SK-N-SH treated with all-trans-retinoic acid at 6 μM for 48 hours (cell line): ENCODE data around the gene MAPK1IP1L.

Experiments
- ATAC-seq: fragments of 200-7000 bp; cut with Tn5 transposase; 3 replicates; pipeline ENCODE4 v1.9.1; 2020; ENCODE audit warnings: mild to moderate bottlenecking, moderate library complexity
- ARNTL ChIP-seq: fragments of 450-650 bp; formaldehyde crosslinking; IDR thresholded peaks from 2 replicates; pipeline ENCODE4 v1.5.0; 2020; ENCODE audit warnings: low read depth, mild to moderate bottlenecking, moderate library complexity, borderline replicate concordance
- BACH2 ChIP-seq: fragments of 250-450 bp; sonication (Bioruptor Pico); IDR thresholded peaks from 2 replicates; pipeline ENCODE4 v1.9.0; 2021; ENCODE audit warnings: mild to moderate bottlenecking, borderline replicate concordance
- CREB5 ChIP-seq: fragments of 250-450 bp; sonication (Bioruptor Pico); IDR thresholded peaks from 2 replicates; pipeline ENCODE4 v1.5.1; 2020; ENCODE audit warnings: low read depth, mild to moderate bottlenecking, moderate library complexity
- CSDC2 ChIP-seq: fragments of 250-450 bp; sonication (Bioruptor Pico); IDR thresholded peaks from 2 replicates; pipeline ENCODE4 v1.5.0; 2020; ENCODE audit warnings: mild to moderate bottlenecking, moderate library complexity
- ESRRG ChIP-seq: fragments of 250-450 bp; sonication (Bioruptor Pico); IDR thresholded peaks from 2 replicates; pipeline ENCODE4 v1.6.1; 2021; ENCODE audit warnings: mild to moderate bottlenecking
- GLIS3 ChIP-seq: fragments of 250-450 bp; sonication (Bioruptor Pico); IDR thresholded peaks from 2 replicates; pipeline ENCODE4 v1.5.0; 2020; ENCODE audit warnings: mild to moderate bottlenecking, moderate library complexity
- ISL1 ChIP-seq: fragments of 250-450 bp; sonication (Bioruptor Pico); IDR thresholded peaks from 2 replicates; pipeline ENCODE4 v2.1.2; 2022; ENCODE audit warnings: mild to moderate bottlenecking, moderate library complexity
- OSR1 ChIP-seq: fragments of 250-450 bp; sonication (Bioruptor Pico); IDR thresholded peaks from 2 replicates; pipeline ENCODE4 v1.8.0; 2022; ENCODE audit warnings: moderate library complexity, mild to moderate bottlenecking, inconsistent platforms
- PPARA ChIP-seq: fragments of 250-450 bp; sonication (Bioruptor Pico); IDR thresholded peaks from 2 replicates; pipeline ENCODE4 v1.5.0; 2020; ENCODE audit warnings: mild to moderate bottlenecking, borderline replicate concordance
- RARB ChIP-seq: fragments of 250-450 bp; sonication (Bioruptor Pico); IDR thresholded peaks from 2 replicates; pipeline ENCODE4 v1.8.0; 2021; ENCODE audit warnings: mild to moderate bottlenecking, moderate library complexity
- SNAI2 ChIP-seq: fragments of 250-450 bp; sonication (Bioruptor Pico); IDR thresholded peaks from 2 replicates; pipeline ENCODE4 v1.5.0; 2020; ENCODE audit warnings: mild to moderate bottlenecking, moderate library complexity
- TOX ChIP-seq: fragments of 250-450 bp; sonication (Bioruptor Pico); IDR thresholded peaks from 2 replicates; pipeline ENCODE4 v1.8.0; 2021; ENCODE audit warnings: mild to moderate bottlenecking, moderate library complexity, borderline replicate concordance
- TSHZ2 ChIP-seq: fragments of 250-450 bp; sonication (Bioruptor Pico); IDR thresholded peaks from 2 replicates; pipeline ENCODE4 v1.5.0; 2020; ENCODE audit warnings: mild to moderate bottlenecking, moderate library complexity
- ZC3H10 ChIP-seq: fragments of 250-450 bp; sonication (Bioruptor Pico); IDR thresholded peaks from 2 replicates; pipeline ENCODE4 v1.5.1; 2021; ENCODE audit warnings: mild to moderate bottlenecking, moderate library complexity
- ZFP3 ChIP-seq: fragments of 250-450 bp; sonication (Bioruptor Pico); IDR thresholded peaks from 2 replicates; pipeline ENCODE4 v1.5.0; 2020; ENCODE audit warnings: mild to moderate bottlenecking, moderate library complexity
- ZFP30 ChIP-seq: fragments of 450-650 bp; formaldehyde crosslinking; IDR thresholded peaks from 2 replicates; pipeline ENCODE4 v1.5.0; 2022; ENCODE audit warnings: mild to moderate bottlenecking, moderate library complexity
- ZNF565 ChIP-seq: fragments of 450-650 bp; formaldehyde crosslinking; conservative IDR thresholded peaks from 2 replicates; pipeline ENCODE4 v1.5.0; 2020; ENCODE audit warnings: low read depth, mild to moderate bottlenecking, moderate library complexity
- ZNF70 ChIP-seq: fragments of 450-650 bp; formaldehyde crosslinking; IDR thresholded peaks from 2 replicates; pipeline ENCODE4 v1.5.0; 2020; ENCODE audit warnings: mild to moderate bottlenecking, moderate library complexity
- ZNF8 ChIP-seq: fragments of 450-650 bp; formaldehyde crosslinking; IDR thresholded peaks from 2 replicates; pipeline ENCODE4 v1.5.0; 2020; ENCODE audit warnings: mild to moderate bottlenecking, moderate library complexity
- TF ChIP-seq, protein P1 (sequence below): fragments of 250-450 bp; sonication (Bioruptor Pico); IDR thresholded peaks from 2 replicates; pipeline ENCODE4 v1.8.0; 2020; ENCODE audit warnings: mild to moderate bottlenecking, moderate library complexity, borderline replicate concordance
- TF ChIP-seq, protein P2 (sequence below): fragments of 250-450 bp; sonication (Bioruptor Pico); IDR thresholded peaks from 2 replicates; pipeline ENCODE4 v1.5.1; 2021; ENCODE audit warnings: mild to moderate bottlenecking, moderate library complexity

Gene MAPK1IP1L

GRCh38 chr14:55051165-55051422 lies 353 bp upstream of the MAPK1IP1L start:
- TF ChIP-seq SNAI2 (no peak), ZFP3 (CRISPR knock-in tag) (0 out of 2 replicates have a peak, but pooled peaks have one; percentile 10), GLIS3 (CRISPR knock-in tag) (no peak)
- TF ChIP-seq, protein P1, sequence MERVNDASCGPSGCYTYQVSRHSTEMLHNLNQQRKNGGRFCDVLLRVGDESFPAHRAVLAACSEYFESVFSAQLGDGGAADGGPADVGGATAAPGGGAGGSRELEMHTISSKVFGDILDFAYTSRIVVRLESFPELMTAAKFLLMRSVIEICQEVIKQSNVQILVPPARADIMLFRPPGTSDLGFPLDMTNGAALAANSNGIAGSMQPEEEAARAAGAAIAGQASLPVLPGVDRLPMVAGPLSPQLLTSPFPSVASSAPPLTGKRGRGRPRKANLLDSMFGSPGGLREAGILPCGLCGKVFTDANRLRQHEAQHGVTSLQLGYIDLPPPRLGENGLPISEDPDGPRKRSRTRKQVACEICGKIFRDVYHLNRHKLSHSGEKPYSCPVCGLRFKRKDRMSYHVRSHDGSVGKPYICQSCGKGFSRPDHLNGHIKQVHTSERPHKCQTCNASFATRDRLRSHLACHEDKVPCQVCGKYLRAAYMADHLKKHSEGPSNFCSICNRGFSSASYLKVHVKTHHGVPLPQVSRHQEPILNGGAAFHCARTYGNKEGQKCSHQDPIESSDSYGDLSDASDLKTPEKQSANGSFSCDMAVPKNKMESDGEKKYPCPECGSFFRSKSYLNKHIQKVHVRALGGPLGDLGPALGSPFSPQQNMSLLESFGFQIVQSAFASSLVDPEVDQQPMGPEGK (CRISPR knock-in tag), result no peak
- ATAC-seq, result no peak

DNA sequence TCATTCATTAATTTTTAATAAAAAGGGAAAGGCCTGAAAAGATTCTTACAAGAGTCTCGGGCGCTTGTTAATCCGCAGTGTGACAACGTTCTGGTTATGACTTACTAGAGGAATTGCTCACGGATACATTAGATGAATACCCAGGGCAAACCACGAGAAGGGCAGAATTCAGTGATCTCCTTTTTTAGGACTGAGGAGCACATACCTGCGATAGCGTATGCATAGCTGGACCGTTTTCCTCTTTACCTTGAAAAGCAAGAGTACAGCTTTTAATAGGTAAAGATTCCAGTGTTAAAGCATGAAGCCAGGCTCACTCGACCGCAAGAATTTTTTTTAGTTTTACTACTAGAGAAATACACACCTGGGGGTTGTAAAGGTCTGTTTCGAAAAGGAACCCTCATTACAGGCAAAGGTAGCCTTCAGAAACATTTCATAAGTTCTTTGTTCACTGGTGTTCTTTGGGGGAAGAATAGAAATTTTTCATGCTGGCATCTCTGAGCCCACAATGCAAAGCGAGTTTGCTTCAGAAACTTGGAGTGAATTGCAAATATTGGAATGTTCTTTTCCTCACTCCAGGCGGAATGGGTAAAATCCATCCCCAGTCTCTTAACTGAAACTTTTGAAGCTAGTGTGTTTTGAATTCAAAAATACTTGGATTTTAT lies 953 bp downstream of the MAPK1IP1L start:
- peak; percentile 3 for ATAC-seq
- no peak for TF ChIP-seq CREB5 (CRISPR knock-in tag)
- no peak for TF ChIP-seq OSR1 (CRISPR knock-in tag)
- no peak for TF ChIP-seq ZNF70 (CRISPR knock-in tag)
- TF ChIP-seq, protein P1 (CRISPR knock-in tag), result peak; percentile 49; the same call in 1 of the 2 replicates
- no peak for TF ChIP-seq ZFP3 (CRISPR knock-in tag)
- no peak for TF ChIP-seq ARNTL (CRISPR knock-in tag)
- TF ChIP-seq, protein P2, sequence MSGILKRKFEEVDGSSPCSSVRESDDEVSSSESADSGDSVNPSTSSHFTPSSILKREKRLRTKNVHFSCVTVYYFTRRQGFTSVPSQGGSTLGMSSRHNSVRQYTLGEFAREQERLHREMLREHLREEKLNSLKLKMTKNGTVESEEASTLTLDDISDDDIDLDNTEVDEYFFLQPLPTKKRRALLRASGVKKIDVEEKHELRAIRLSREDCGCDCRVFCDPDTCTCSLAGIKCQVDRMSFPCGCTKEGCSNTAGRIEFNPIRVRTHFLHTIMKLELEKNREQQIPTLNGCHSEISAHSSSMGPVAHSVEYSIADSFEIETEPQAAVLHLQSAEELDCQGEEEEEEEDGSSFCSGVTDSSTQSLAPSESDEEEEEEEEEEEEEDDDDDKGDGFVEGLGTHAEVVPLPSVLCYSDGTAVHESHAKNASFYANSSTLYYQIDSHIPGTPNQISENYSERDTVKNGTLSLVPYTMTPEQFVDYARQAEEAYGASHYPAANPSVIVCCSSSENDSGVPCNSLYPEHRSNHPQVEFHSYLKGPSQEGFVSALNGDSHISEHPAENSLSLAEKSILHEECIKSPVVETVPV (CRISPR knock-in tag), result 0 out of 2 replicates have a peak, but pooled peaks have one; percentile 13

GRCh38 chr14:55053018-55053417 lies 1.6 kb downstream of the MAPK1IP1L start:
- TF ChIP-seq ZFP30 (CRISPR knock-in tag) (no peak), TOX (CRISPR knock-in tag) (no peak), ZFP3 (CRISPR knock-in tag) (no peak), ISL1 (CRISPR knock-in tag) (no peak), ZNF565 (CRISPR knock-in tag) (no peak), ZNF8 (CRISPR knock-in tag) (no peak)
- no peak for ATAC-seq

- TF ChIP-seq ZNF8 (CRISPR knock-in tag), result no peak
- no peak for ATAC-seq
Observed at GRCh38 chr14:55053500-55053899, 2.1 kb downstream of the MAPK1IP1L start.

GRCh38 chr14:55054098-55054497 lies 2.7 kb downstream of the MAPK1IP1L start:
- TF ChIP-seq ESRRG (CRISPR knock-in tag), result no peak
- TF ChIP-seq BACH2 (CRISPR knock-in tag), result no peak
- no peak for TF ChIP-seq ZC3H10 (CRISPR knock-in tag)
- no peak for TF ChIP-seq TSHZ2 (CRISPR knock-in tag)
- no peak for TF ChIP-seq RARB (CRISPR knock-in tag)
- TF ChIP-seq, protein P1 (CRISPR knock-in tag), result no peak
- TF ChIP-seq PPARA (CRISPR knock-in tag), result no peak
- TF ChIP-seq ZNF8 (CRISPR knock-in tag), result no peak
- TF ChIP-seq CREB5 (CRISPR knock-in tag), result no peak
- no peak for TF ChIP-seq CSDC2 (CRISPR knock-in tag)
- TF ChIP-seq OSR1 (CRISPR knock-in tag), result no peak
- ATAC-seq, result no peak
